Sciatic nerve (tissue), 2 donors: ENCODE data around the gene RIBC2. TPM values are rescaled to one million over a fixed set of nuclear protein-coding genes. Genes with fewer than 3 reads are reported as not detected.
A peak's percentile ranks its signal among the peaks of the same experiment; 100 is the strongest.
"Not testable (repeated sequence)": the region's sequence is repeated elsewhere in the genome, so short reads cannot be mapped to it uniquely, and the experiment has no call there.

Source experiments
- ATAC-seq: fragments of 200-7000 bp; cut with Tn5 transposase; one replicate; pipeline ENCODE4 v1.9.1; 2020; ENCODE audit warnings: mild to moderate bottlenecking, moderate library complexity
- DNase-seq: peaks from one replicate; pipeline ENCODE4 v3.0.0-alpha.2; 2020; ENCODE audit warnings: low spot score
- intact Hi-C: fragments of 100-400 bp; cut with DNase I; formaldehyde crosslinking; loops from one replicate; pipeline ENCODE4 v1.14.2; 2022
- total RNA-seq: library from RNA; stranded (reverse); fragmentation: NEBNext Ultra II Directional; extraction: Animal tissue kit (Norgen Biotek cat#: 25700); gene quantifications from one replicate; pipeline ENCODE4 v1.2.1, GENCODE V29; 2021
- donor health status: DM: no; HTN: no; CAD: no.
- donor health status: DM: no; HTN: no; CAD: no.

The RIBC2 gene, protein sequence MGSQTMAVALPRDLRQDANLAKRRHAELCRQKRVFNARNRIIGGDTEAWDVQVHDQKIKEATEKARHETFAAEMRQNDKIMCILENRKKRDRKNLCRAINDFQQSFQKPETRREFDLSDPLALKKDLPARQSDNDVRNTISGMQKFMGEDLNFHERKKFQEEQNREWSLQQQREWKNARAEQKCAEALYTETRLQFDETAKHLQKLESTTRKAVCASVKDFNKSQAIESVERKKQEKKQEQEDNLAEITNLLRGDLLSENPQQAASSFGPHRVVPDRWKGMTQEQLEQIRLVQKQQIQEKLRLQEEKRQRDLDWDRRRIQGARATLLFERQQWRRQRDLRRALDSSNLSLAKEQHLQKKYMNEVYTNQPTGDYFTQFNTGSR
- 0.22 TPM for total RNA-seq

DNA sequence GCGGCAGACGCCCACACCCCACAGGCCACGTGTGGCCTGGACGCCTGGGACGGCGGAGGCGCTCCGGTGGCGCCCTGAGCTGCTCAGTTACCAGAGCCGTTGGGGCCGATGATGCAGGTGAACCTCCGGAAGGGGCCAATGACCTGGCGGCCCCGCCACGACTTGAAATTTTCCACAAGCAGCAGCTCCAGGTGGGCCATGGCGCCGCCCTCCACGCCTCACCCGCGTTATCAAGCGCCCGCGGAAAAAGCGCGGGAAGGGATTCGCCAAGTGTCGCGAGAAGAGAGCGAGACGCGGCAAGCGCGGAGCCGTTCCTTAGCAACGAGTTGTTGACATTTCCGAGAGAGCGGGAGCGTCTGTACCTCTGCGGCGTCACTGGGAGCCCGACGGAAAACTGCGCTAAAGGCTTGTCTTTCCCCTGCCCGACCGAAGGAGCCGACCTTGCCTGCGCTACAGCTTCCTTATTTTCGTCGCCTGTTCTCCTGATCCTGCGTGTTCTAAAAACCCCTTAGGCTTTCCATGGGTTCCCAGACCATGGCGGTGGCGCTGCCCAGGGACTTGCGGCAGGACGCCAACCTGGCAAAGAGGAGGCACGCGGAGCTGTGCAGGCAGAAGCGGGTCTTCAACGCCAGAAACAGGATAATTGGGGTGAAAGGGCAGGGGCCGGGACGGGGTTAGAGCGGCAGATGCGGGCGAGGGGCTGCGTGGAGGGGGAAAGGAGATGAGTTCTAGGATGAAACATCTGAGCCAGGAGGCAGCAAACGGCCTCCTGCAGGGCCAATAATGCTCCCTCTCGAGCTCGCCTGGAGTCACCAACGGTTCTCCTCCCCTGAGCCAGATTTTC lies at the start of gene RIBC2, which contains the start of gene SMC1B:
Gene RIBC2, plus strand, starts transcription at position 326 of the 844 bp plus-strand sequence. Its CDS starts 194 bp downstream, at position 520.
Gene SMC1B, minus strand, starts transcription at position 232 of the 844 bp plus-strand sequence. Its CDS starts 32 bp downstream, at position 200.
- peak; percentile 86 for DNase-seq
- ATAC-seq = peak; percentile 97
- intact Hi-C loops = no loop called here

DNA sequence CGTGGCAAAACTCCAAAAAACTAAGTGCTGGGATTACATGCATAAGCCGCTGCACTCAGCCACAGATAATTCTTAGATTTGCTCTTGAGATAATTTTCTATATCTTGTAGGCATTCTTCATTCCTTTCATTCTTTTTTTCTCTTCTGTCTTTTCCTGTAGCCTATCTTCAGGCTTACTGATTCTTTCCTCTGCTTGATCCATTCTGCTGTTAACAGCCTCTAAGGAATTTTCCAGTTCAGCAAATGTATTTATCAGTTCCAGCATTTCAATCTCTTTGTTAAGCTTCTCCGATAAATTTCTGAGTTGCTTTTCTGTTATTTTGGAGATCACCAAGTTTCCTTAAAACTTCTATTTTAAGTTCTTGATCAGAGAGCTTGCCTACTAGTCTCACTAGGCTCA lies 46.8 kb upstream of the RIBC2 start:
- intact Hi-C loops = no loop called here
- ATAC-seq (no peak), DNase-seq (no peak)

DNA sequence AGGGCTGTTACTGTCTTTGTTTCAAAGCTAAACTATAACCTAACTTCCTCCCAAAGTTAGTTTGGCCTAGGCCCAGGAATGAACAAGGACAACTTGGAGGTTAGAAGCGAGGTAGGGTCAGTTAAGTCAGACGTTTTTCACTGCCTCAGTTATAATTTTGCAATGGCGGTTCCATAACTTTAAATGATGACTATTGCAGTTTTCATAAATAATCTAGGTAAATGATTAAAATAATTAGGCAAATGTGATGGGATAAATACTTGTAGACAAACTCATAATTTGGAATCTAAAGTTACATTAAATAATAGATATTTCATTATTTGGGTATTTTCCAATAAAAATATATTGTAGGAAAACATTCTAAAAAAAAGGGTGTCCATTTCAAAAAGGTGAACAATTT lies 39.9 kb upstream of the RIBC2 start:
- intact Hi-C loops, DNase-seq, ATAC-seq: not testable (repeated sequence)

DNA sequence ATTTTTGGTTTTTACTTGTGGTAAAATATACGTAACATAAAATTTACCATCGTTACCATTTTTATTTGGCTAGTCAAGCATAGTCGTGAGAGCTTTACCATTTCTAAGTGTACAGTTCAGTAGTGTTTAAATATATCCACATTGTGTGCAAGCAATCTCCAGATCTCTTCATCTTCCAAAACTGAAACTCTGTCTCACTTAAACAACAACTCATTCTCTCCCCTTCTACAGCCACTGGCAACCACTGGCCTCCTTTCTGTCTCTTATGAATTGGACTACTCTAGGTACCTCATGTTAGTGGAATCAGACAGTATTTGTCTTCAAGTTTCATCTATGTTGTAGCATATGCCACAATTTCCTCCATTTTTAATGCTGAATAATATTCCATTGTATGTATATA lies 37.5 kb upstream of the RIBC2 start:
- DNase-seq = no peak
- no peak for ATAC-seq
- intact Hi-C loops = no loop called here

DNA sequence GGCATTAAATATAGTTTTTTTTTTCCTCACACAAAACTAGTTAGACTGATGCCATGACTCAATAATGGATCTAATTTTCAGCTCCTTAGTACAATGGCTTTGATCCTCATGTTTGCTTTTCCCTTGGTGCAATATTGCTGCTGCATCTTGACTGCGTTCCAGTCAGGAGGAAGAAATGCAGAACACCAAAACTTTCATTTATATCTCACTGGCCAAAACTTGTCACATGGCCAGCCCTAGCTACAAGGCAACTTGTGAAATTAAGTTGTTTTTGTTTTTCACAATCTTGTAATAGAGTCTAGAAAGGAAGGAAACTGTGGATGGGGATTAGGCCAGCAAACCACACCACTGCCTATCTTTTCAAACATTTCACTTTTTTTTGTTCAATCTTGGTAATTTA lies 36.8 kb upstream of the RIBC2 start:
- intact Hi-C loops = no loop called here
- DNase-seq = peak; percentile 61
- peak; percentile 61 for ATAC-seq

DNA sequence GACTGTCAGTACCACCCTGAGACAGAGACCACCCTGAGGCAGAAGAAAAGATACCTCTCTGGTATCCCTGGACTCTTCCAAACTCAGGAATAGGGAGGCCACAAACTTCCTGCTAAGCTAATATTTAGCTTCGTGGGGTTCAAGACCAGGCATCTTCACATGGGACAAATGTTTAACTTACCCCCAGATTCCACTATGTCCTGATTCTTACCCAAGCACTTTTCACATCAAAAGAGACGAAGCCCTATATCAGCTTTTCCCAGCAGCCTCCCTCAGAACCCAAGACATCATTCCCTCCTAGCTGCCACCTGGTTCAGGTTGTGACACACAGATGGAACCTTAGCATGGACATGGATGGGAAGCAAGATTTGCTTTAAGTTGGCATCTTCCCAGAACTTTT lies 32.1 kb upstream of the RIBC2 start:
- DNase-seq (no peak), ATAC-seq (no peak)
- intact Hi-C loops = no loop called here

DNA sequence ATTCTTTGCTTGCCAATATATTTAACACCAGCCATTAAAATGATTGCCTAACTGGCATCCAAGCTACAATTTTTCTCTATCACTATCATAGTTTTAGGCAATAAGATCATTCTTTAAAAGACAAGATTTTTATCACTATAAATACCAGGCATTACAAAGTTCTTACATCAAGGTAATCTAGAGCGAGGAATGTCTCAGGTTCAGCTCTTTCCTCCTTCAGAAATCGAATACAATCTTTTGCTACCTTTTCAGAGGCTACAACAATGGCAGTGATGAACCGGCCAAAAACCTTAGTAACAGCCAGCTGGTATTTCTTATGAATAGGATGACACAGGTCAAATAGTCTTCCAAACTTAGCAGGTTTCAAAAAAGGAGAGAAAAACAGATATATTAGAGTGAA lies 23.9 kb upstream of the RIBC2 start:
- no peak for ATAC-seq
- intact Hi-C loops = no loop called here

DNA sequence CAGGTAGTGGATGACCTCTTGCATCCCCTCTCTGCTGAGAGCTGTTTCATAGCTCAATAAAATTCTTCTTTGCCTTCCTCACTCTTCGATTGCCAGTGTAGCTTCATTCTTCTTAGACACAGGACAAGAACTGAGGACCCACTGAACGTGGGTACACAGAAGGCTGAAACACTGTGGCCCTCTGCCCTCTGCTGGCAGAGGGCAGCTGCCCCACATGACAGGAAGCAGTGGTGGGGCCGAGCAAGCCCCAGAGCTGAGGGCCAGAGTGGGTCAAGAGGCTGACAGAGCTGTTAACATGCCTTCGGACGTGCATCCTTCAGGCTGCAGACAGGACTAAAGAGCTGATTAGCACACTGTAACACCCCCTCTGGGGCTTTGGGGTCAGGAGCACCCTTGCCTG lies 15.7 kb upstream of the RIBC2 start:
- DNase-seq (no peak), ATAC-seq (no peak)
- intact Hi-C loops = no loop called here

More for the DNA sequence above, 23.9 kb upstream of the RIBC2 start:
- DNase-seq = no peak

DNA sequence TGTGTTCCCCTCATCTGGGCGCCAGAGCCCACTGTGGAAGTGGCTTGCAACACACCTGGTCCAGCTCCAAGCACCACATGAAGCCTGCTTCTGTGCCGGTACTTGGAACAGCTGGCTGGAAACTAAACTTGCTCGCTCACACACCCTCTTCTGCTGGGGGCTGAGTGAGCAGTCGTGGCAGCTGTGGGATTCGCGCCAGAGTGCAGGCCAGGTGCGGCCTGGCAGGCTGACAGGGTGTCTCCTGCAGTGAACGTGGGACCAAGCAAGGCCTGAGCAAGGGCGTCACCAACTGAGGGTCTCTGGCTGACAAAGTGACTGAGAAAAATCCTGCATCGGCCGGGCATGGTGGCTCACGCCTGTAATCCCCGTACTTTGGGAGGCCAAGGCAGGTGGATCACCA lies 15.3 kb upstream of the RIBC2 start:
- DNase-seq = no peak
- intact Hi-C loops = no loop called here
- no peak for ATAC-seq

DNA sequence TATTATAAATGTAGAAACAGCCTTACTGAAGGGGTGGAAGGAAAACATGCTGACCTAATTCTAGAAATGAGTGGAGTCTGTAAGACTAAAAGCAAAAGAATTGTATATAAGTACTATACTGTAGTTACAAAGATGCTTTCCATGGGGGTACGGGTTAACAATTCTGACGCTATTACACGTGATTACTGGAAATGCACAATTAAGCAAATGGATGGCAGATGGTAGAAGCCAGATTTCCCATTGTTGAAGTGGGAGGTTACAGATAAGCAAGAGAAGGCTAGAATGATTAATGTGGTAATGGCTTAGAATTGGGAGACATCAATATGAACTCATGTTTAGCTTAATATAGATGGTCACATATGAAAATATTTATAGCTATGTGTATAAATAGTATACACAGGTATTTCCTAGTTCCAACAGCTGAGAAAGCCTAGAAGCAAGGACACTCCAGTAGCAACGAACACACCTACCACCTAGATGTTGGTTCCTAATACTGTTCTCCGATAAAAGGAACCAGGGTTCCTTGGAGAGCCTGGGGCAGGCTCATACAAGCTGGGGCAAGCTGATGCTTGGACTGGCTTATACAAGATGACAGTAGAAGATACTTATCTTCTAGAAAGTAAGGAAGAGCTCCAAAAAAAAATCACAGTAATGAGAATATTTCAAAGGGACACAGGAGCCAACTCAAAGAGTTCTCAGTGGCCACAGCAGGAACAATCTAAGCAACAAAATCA lies 13.6 kb upstream of the RIBC2 start:
- intact Hi-C loops = no loop called here
- ATAC-seq = no peak
- no peak for DNase-seq

DNA sequence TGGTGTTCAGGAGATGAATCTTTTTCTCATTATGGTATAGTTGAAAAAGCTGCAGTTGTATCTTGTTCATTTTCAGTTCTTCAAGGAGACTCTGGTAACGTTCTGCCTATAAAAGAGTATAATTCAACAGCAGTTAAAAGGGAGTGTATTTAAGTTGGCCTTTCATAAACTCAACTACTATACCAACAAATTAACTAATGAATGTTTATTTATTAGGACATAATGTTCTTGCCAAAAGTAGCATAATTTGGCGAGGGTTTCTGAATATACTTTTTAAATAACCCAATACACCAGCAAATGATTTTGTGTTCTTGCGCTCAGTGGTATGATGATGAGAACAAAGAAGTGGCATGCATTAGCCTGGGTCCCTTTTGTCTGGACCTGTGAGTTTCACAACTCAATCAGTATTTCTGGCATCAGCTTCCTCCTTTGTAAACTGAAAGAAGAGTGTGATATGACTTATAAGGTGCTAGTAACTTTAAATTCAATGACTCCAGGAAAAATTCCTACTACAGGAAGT lies 11.0 kb upstream of the RIBC2 start:
- DNase-seq (no peak), ATAC-seq (no peak)
- intact Hi-C loops = no loop called here

DNA sequence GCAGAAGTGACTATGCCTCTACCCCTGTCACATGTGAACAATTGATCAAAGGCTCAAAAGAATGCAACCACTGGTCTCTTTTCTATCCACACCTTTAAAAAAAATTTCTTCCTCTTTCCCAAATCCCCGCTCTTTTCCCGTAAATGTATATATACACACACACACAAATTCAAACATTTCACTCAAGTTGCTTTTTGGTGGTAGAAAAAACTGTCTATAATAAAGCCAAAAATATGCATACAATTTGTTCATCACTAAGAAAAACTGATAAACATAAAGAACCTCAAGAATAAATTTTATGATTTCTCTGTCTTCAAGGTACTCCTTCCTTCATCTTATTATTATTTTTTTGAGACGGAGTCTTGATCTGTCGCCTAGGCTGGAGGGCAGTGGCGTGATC lies 5.7 kb upstream of the RIBC2 start:
- ATAC-seq (no peak), DNase-seq (no peak)
- intact Hi-C loops = no loop called here

DNA sequence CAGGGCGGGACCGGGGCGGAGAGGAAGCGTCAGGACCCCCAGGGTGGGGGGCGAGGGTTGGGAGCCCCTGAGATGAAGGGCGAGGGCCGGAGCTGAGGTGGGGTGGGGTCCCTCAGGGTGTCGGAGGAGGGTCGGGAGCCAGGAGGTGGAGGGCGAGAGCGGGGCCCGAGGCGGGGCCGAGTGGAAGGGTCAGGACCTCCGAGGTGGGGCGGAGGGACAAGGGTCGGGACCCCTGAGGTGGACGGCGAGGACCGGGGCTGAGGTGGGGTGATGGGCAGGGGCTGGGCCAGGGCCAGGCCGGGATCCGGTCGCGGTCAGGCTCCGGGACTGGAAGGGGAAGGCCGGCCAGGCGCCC lies 503 bp upstream of the RIBC2 start:
- intact Hi-C loops = no loop called here
- ATAC-seq = no peak

DNA sequence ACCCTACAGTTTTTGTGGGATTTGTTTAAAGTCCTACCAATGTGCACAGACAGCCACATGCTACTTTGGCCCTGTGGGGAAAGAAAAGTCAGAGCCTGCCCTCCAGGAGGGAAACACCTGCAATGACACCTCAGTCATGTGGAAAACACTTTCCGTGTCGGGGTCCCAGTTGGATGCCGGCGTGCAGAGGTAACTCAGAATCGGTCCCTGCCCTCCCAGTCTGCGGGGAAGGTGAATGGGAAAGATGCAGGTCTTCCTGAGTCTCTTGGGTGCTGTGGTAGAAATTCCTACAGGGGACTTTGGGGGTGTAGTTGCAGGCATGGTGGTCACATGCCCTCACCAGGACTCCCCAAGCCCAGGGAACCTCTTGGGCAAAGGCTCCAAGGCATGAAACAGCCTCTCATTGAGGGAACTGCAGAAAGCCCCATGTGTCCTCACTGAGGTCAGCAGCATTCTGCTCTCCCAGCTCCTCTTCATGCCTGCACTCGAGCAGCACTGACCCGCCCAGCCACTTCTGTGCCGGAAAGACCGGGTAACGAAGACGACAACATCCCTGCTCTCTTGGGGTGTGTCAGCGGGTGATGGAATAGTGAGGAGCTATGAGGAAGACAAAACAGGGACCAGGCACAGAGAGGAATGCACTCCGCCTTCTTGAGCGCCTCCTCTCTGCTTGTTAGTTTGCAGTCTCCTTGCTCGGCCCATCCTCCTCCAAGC lies 4.7 kb downstream of the RIBC2 start:
- DNase-seq (no peak), ATAC-seq (no peak)
- intact Hi-C loops = no loop called here

More for the DNA sequence above, 503 bp upstream of the RIBC2 start:
- no peak for DNase-seq

DNA sequence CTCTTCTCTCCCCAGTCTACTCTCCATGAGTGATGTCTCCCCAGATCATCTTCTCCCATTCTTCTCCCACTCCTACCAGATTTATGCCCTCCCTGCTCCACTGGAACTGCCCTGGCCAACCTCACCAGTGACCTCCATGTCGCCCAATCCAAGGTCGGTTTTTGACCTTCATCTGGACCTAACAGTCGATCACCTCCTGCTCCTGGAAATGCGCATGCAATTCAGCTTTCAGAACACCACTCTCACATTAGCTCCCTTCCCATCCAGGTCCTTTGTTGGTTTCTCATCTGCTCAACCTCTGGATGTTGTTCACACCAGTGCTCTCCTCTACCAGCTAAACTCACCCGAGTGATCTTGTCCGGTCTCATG lies 5.3 kb downstream of the RIBC2 start:
- DNase-seq = no peak
- intact Hi-C loops = no loop called here
- no peak for ATAC-seq

DNA sequence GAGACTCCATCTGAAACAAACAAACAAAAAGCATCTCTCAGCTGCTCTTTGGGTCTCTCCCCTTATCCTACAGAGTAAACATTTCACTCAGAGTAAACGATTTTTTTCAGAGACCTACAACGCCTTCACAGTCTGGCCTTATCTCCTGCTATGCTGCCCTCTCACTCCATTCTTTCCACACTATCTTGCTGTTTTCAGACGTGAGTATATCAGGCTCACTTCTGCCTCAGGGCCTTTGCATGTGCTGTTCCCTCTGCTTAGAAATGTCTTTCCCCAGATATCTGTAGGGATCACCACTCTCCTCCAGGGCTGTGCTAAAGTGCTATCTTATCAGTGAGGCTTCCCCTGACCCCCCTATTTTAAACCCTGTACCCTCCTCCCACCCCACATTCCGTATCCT lies 6.5 kb downstream of the RIBC2 start:
- intact Hi-C loops = no loop called here

DNA sequence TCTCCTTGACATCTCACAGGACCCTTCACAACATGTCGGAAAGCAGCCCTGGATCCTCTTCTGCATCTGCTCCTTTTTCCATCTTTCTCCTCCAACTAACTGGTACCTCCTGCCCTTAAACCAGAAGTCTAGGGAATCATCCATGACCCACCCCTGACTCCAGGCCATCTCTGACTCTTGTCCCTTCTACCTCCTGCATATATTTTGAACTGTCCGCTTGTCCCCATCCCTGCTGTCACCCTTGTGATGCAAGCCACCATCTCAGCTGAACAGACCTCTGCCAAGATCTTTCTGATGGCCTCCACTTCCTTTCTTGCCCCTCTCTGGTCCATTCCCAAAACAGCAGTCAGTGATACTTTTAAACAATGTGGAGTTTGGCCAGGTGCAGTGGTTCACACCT lies 7.0 kb downstream of the RIBC2 start:
- intact Hi-C loops = no loop called here
- ATAC-seq (no peak), DNase-seq (no peak)

More for the DNA sequence above, 6.5 kb downstream of the RIBC2 start:
- DNase-seq (no peak), ATAC-seq (no peak)

DNA sequence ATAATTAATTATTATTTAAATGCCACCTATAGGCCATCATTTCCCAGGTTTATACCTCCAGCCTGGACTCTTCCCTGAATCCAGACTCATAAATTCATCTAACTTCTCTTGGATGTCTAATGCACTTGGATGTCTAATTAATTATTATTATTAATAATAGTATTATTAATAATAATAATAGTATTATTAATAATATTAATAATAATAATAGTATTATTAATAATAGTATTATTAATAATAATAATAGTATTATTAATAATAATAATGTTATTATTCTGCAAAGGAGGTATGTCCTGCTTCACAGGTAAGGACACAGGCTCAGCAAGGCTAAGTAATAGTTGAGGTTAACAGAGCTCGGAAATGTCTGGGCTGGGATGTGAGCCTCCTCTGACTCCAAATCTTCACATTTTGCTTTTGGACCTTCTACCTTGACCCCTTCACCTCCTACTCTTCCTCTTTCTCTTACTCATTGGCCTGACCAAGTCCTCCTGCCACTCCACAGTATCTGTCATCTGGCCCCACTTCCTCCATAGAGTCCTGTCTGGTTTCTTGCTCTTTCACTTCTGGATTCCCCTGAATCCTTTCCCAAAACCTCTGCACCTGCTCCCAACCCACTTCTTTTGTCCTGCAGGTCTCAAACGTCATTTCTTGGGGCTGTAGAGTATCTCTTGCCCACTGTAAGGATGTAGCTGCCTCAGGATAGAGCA lies 8.0 kb downstream of the RIBC2 start:
- intact Hi-C loops = no loop called here

More for the DNA sequence above, 8.0 kb downstream of the RIBC2 start:
- no peak for ATAC-seq
- DNase-seq = no peak
